NB4 (cell line): ENCODE measurements around the gene IFT122.
"Not testable (repeated sequence)": the region's sequence is repeated elsewhere in the genome, so short reads cannot be mapped to it uniquely, and the experiment has no call there.

ENCODE experiments used
- MYC ChIP-seq: IDR thresholded peaks from 2 replicates; pipeline ENCODE4 v1.6.1; 2011; ENCODE audit warnings: low read depth, low read length
- POLR2A ChIP-seq: IDR thresholded peaks from 2 replicates; pipeline ENCODE4 v1.6.1; 2011; ENCODE audit warnings: mild to moderate bottlenecking; ENCODE audit not compliant: insufficient read length; ENCODE audit errors: extremely low read depth
- TF ChIP-seq, protein P1 (sequence below): IDR thresholded peaks from one replicate; pipeline ENCODE4 v1.5.1; 2012; ENCODE audit warnings: low read depth, low read length
- TF ChIP-seq, protein P2 (sequence below): IDR thresholded peaks from 2 replicates; pipeline ENCODE4 v1.6.1; 2011; ENCODE audit warnings: low read depth, low read length

DNA sequence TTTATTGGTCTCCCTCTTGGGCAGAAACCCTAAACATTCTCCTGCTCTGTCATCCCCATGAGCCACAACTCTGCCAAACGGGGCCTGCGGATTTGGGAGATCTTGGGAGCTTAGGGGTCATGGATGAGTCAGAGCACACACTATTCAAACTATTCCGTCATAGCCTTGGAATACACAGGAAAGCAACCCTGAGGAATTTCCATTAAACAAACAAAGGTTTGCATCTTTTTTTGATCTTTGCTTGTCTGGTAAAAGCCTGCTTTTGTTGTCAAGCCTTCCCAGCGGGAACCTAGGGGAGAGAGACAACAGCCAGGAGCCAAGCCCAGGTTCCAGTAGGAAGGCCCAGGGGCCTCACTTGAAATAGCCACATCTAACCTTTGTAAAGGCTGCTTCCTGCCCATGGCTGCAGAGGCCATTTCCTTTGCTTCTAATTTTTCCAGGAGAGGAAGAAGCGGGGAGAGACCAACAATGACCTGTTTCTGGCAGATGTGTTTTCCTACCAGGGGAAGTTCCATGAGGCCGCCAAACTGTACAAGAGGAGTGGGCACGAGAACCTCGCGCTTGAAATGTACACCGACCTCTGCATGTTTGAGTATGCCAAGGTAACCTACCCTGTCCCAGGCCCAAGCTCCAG, 55.1 kb downstream of the IFT122 start:
- TF ChIP-seq, protein P1, sequence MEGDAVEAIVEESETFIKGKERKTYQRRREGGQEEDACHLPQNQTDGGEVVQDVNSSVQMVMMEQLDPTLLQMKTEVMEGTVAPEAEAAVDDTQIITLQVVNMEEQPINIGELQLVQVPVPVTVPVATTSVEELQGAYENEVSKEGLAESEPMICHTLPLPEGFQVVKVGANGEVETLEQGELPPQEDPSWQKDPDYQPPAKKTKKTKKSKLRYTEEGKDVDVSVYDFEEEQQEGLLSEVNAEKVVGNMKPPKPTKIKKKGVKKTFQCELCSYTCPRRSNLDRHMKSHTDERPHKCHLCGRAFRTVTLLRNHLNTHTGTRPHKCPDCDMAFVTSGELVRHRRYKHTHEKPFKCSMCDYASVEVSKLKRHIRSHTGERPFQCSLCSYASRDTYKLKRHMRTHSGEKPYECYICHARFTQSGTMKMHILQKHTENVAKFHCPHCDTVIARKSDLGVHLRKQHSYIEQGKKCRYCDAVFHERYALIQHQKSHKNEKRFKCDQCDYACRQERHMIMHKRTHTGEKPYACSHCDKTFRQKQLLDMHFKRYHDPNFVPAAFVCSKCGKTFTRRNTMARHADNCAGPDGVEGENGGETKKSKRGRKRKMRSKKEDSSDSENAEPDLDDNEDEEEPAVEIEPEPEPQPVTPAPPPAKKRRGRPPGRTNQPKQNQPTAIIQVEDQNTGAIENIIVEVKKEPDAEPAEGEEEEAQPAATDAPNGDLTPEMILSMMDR = not testable (repeated sequence)
- not testable (repeated sequence) for TF ChIP-seq POLR2A, MYC
- TF ChIP-seq, protein P2, sequence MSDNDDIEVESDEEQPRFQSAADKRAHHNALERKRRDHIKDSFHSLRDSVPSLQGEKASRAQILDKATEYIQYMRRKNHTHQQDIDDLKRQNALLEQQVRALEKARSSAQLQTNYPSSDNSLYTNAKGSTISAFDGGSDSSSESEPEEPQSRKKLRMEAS = not testable (repeated sequence)
